Measurements from ENCODE around the gene RAD51B.

DNA sequence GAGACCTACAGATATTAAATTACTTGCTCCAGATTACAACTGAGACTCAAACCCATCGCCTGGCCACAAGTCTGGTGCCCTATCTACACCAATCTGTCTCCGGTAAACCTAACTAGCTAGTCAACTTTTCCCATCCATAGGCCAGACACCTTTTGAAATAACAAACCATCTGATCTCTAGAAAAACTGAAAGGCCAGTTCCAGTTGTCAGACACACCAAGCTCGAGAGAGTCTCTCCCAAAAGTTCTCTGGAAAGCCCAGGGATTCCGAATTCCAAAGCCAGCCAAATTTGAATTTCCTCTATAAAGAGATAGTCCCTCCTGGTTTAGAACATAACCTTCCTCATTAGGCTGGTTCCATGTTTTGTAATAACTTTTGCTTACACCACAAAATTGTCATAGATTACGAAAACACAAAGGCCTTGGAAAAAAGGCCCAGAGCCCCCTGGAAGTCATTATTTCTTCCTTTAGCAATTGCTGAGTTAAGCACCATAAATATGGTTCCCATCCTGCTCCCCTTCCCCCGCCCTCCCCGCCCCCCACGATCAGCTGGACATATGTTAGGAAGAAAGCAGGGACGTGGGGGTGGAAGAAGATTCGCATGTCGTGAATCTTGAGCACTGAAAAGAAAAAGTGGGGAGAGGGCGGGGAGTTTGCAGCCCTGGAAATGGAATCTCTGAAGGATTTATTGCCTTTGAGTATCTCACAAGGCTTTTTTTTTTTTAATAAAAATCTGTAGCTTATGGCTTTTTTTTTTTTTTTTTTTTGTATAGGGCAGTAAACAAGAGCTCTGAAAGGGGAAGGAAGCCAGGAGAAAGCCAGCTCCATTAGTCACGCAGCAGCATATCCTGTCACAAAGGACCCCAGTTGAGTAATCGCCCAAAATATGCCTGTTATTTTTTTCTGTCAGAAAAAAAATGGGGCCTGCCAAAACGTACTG lies 862.9 kb downstream of the RAD51B start:
- TF ChIP-seq, protein P1, sequence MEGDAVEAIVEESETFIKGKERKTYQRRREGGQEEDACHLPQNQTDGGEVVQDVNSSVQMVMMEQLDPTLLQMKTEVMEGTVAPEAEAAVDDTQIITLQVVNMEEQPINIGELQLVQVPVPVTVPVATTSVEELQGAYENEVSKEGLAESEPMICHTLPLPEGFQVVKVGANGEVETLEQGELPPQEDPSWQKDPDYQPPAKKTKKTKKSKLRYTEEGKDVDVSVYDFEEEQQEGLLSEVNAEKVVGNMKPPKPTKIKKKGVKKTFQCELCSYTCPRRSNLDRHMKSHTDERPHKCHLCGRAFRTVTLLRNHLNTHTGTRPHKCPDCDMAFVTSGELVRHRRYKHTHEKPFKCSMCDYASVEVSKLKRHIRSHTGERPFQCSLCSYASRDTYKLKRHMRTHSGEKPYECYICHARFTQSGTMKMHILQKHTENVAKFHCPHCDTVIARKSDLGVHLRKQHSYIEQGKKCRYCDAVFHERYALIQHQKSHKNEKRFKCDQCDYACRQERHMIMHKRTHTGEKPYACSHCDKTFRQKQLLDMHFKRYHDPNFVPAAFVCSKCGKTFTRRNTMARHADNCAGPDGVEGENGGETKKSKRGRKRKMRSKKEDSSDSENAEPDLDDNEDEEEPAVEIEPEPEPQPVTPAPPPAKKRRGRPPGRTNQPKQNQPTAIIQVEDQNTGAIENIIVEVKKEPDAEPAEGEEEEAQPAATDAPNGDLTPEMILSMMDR (IDR thresholded peaks at IDR 0.05): no peak
- no peak for TF ChIP-seq POLR2A (IDR thresholded peaks at IDR 0.05)

All from upper lobe of left lung (tissue), 4 donors.